KMS-11 (cell line): Measurements from ENCODE around the gene BCOR.

Experiments used
- H2AFZ ChIP-seq: fragments of 200-600 bp; sonication (generic); 2 replicates; pipeline ENCODE4 v1.6.1; 2016; ENCODE audit warnings: antibody characterized with exemption, mixed run types, low read depth
- H3K27ac ChIP-seq: fragments of 200-600 bp; sonication (generic); 2 replicates; pipeline ENCODE4 v1.6.1; 2016; ENCODE audit warnings: mild to moderate bottlenecking, mixed run types
- H3K27me3 ChIP-seq: fragments of 200-600 bp; sonication (generic); 2 replicates; pipeline ENCODE4 v1.6.1; 2017; ENCODE audit warnings: mild to moderate bottlenecking, low read depth, mixed run types, moderate library complexity; ENCODE audit not compliant: insufficient read depth
- H3K36me3 ChIP-seq: fragments of 200-600 bp; sonication (generic); 2 replicates; pipeline ENCODE4 v1.6.1; 2017; ENCODE audit warnings: mild to moderate bottlenecking, mixed run types; ENCODE audit not compliant: insufficient read depth
- H3K4me1 ChIP-seq: fragments of 200-600 bp; sonication (generic); 2 replicates; pipeline ENCODE4 v1.6.1; 2016; ENCODE audit warnings: mild to moderate bottlenecking, low read depth, mixed run types; ENCODE audit not compliant: poor library complexity, severe bottlenecking
- H3K4me2 ChIP-seq: fragments of 200-600 bp; sonication (generic); 2 replicates; pipeline ENCODE4 v1.7.0; 2016; ENCODE audit warnings: mild to moderate bottlenecking, mixed run types
- H3K4me3 ChIP-seq: fragments of 200-600 bp; sonication (generic); IDR thresholded peaks from 2 replicates; pipeline ENCODE4 v1.6.1; 2017; ENCODE audit warnings: low read depth, low read length, mixed read lengths; ENCODE audit not compliant: insufficient read depth
- H3K79me2 ChIP-seq: fragments of 200-600 bp; sonication (generic); 2 replicates; pipeline ENCODE4 v1.6.1; 2016; ENCODE audit warnings: low read depth, mixed run types; ENCODE audit not compliant: insufficient read depth
- H3K9ac ChIP-seq: fragments of 200-600 bp; sonication (generic); 2 replicates; pipeline ENCODE4 v1.6.1; 2016; ENCODE audit warnings: mild to moderate bottlenecking, mixed run types
- H4K20me1 ChIP-seq: fragments of 200-600 bp; sonication (generic); 2 replicates; pipeline ENCODE4 v1.6.1; 2016; ENCODE audit warnings: mild to moderate bottlenecking, mixed run types; ENCODE audit not compliant: insufficient read depth
- TF ChIP-seq, protein P1 (sequence below): fragments of 200-600 bp; sonication (generic); conservative IDR thresholded peaks from 2 replicates; pipeline ENCODE4 v1.6.1; 2017; ENCODE audit warnings: low read depth, mild to moderate bottlenecking, antibody characterized with exemption, low read length, moderate library complexity, mixed read lengths

BCOR gene

DNA sequence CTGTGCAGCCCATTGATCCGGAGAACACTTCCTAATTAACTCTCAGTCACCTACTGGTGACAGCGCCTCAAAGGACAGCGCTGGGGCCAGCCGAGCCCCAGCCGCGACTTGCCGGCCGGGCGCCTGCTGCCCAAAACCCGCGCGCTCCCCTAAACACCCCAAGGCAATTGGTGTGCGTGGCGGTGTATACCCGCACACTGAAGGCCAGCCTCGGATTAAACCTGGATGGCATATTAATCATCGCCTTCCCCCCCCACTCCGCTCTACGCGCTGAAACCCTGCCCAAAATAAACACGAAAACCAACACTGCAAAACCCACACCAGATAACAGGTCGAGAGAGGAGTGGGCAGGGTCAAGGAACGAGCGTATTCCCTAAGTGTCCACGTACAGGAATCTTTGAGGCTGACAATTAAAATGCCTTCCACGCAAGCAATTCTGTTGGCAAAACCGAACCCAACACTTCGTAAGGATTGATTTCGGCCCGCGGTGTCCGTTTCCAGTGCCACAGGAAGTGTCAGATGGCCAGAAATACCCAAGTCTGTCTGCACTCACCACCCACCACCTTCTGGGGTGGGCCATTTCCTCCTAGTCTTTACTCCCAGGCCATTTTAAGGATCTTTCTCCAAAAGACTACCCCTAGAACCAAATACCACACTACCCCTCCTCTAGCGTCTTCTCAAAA lies 2.7 kb downstream of the BCOR start:
- Histone ChIP-seq H3K4me2 (peak overlapping the region; percentile 76), H4K20me1 (peaks cover 36% of the 10 kb centered on the region; the same call in 1 of the 2 replicates), H3K27me3 (no peaks in the 10 kb centered on the region), H3K36me3 (no peaks in the 10 kb centered on the region), H3K27ac (peak overlapping the region; percentile 78), H3K4me1 (peaks cover 25% of the 10 kb centered on the region), H3K9ac (peak overlapping the region; percentile 78), H3K4me3 (no peak overlapping the region), H3K79me2 (peaks cover 65% of the 10 kb centered on the region), H2AFZ (no peak overlapping the region)
- TF ChIP-seq, protein P1, sequence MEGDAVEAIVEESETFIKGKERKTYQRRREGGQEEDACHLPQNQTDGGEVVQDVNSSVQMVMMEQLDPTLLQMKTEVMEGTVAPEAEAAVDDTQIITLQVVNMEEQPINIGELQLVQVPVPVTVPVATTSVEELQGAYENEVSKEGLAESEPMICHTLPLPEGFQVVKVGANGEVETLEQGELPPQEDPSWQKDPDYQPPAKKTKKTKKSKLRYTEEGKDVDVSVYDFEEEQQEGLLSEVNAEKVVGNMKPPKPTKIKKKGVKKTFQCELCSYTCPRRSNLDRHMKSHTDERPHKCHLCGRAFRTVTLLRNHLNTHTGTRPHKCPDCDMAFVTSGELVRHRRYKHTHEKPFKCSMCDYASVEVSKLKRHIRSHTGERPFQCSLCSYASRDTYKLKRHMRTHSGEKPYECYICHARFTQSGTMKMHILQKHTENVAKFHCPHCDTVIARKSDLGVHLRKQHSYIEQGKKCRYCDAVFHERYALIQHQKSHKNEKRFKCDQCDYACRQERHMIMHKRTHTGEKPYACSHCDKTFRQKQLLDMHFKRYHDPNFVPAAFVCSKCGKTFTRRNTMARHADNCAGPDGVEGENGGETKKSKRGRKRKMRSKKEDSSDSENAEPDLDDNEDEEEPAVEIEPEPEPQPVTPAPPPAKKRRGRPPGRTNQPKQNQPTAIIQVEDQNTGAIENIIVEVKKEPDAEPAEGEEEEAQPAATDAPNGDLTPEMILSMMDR = no peak

DNA sequence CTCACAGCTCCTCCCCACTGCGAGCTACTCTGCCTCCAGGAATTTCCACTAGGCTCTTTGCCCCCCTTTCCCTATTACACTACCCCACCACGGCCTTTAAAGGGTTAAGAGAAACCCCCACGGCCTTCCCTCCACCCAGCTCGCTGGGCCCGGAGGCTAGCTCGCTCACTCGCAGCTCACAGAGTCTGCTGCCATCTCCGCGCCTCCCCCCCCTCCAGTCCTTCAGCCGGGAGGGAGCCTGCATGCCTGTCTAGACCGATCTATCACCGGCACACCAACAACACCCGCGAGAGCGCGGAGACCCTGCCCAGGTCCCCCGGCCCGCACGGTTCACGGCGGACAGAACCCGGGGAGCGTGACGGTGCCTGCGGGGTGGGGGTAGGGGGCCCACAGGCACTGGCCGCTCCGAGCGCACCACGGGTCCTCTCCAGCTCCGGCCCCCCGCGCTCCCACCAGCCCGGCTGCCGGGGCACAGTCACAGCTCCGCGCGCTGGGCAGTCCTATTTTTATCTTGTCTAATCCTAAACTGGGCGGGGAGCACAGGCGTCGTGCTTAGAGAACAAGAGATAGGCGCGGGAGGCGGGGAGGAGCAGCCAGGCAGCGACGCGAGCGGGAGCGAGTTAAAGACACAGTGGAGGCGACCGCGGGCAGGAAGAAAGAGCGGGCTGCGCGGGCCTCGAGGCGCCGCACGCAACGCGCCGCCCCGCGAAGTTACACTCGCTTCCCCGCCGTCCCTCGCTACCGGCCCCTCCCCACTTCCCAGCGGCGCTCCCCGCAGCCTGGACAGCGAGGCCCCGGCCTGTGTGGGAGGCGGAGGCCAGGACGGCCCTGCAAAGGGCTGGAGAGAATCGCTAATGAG lies 3.5 kb downstream of the BCOR start:
- H3K27ac ChIP-seq = peak overlapping the region; percentile 78; the same call in 1 of the 2 replicates
- H4K20me1 ChIP-seq = peaks cover 39% of the 10 kb centered on the region; the same call in 1 of the 2 replicates
- H3K36me3 ChIP-seq = no peaks in the 10 kb centered on the region
- H3K27me3 ChIP-seq = no peaks in the 10 kb centered on the region
- peak overlapping the region; percentile 78 for H3K9ac ChIP-seq
- H3K4me3 ChIP-seq = no peak overlapping the region
- H3K79me2 ChIP-seq = peaks cover 73% of the 10 kb centered on the region
- TF ChIP-seq, protein P1 = no peak
- H2AFZ ChIP-seq = no peak overlapping the region
- H3K4me2 ChIP-seq = peak overlapping the region; percentile 76
- peaks cover 20% of the 10 kb centered on the region for H3K4me1 ChIP-seq

DNA sequence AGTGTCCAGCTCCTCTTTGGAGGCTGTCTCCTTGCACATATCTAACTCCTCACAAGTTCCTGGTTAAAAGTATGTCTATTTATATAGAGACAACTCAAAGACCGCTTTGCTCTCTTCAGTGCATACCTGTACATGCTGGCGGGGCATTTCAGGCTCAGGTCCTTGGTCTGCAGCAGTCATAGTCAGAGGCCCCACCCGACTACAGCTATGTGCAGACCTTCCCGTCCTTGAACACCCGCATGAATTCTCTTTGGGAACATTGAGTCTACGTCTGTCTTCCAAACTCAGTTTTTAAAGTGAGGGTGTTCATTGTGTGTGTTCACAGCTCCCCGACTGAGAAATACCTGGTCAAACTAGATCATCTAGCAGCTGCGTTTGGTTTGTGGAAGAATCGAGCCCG lies 4.2 kb downstream of the BCOR start:
- H4K20me1 ChIP-seq = peaks cover 46% of the 10 kb centered on the region; the same call in 1 of the 2 replicates
- no peak overlapping the region for H3K4me3 ChIP-seq

DNA sequence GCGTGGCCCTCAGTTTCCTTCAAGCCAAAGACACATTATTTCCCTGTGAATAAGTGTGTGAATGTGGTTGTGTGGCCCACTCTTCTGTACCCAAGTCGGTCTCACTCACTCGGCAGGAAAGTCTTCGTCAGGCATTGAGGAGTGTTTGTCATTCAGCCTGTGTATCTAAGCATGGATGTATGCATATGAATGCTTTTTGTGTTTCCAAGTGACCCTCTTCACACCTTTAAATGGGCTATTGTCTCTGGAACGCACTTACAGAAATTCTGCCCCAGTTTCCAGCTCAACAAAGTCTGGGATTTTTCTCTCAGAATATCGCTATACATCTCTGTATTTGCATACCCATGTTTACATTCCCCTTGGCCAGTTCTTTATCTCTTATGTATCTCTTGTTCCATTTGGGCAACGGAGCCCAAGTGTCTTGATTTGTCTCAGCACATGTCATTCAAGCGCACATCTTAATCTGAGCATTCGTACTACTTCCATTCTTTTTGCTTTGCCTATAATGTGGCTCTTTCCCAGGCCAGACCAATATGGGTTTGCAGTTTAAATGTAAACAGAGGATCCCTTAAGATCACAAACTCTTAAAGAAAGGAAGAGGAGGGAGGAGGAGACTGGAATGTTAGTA lies 4.8 kb downstream of the BCOR start:
- peaks cover 20% of the 10 kb centered on the region for H3K4me1 ChIP-seq
- H3K27ac ChIP-seq = no peak overlapping the region; the same call in 1 of the 2 replicates
- H3K27me3 ChIP-seq = no peaks in the 10 kb centered on the region
- H3K36me3 ChIP-seq = no peaks in the 10 kb centered on the region
- H2AFZ ChIP-seq = no peak overlapping the region
- peaks cover 86% of the 10 kb centered on the region for H3K79me2 ChIP-seq
- no peak overlapping the region for H3K4me3 ChIP-seq
- peaks cover 53% of the 10 kb centered on the region for H4K20me1 ChIP-seq
- TF ChIP-seq, protein P1 = no peak
- H3K4me2 ChIP-seq = peak overlapping the region; percentile 76; the same call in 1 of the 2 replicates
- H3K9ac ChIP-seq = peak overlapping the region; percentile 78; the same call in 1 of the 2 replicates

More for the DNA sequence above, 4.2 kb downstream of the BCOR start:
- peaks cover 79% of the 10 kb centered on the region for H3K79me2 ChIP-seq
- peak overlapping the region; percentile 78; the same call in 1 of the 2 replicates for H3K9ac ChIP-seq
- no peak overlapping the region; the same call in 1 of the 2 replicates for H3K27ac ChIP-seq
- H2AFZ ChIP-seq = no peak overlapping the region
- H3K27me3 ChIP-seq = no peaks in the 10 kb centered on the region
- H3K4me2 ChIP-seq = peak overlapping the region; percentile 76
- TF ChIP-seq, protein P1 = no peak
- H3K36me3 ChIP-seq = no peaks in the 10 kb centered on the region
- H3K4me1 ChIP-seq = peaks cover 20% of the 10 kb centered on the region
